NT2/D1 (cell line): Measurements from ENCODE around the gene CLIP4.

Source experiments
- DNase-seq: peaks from one replicate; pipeline ENCODE4 v3.0.0-alpha.2; 2011; ENCODE audit warnings: low read depth, low spot score
- H3K27me3 ChIP-seq: 2 replicates; pipeline ENCODE4 v1.6.0; 2011; ENCODE audit warnings: mild to moderate bottlenecking; ENCODE audit not compliant: insufficient read length, insufficient read depth
- H3K36me3 ChIP-seq: 2 replicates; pipeline ENCODE4 v1.6.1; 2011; ENCODE audit warnings: mild to moderate bottlenecking, low read length, mixed read lengths; ENCODE audit not compliant: insufficient read depth, insufficient read length
- H3K4me1 ChIP-seq: 2 replicates; pipeline ENCODE4 v1.5.1; 2011; ENCODE audit not compliant: insufficient read depth, insufficient read length
- H3K4me3 ChIP-seq: 2 replicates; pipeline ENCODE4 v1.5.1; 2011; ENCODE audit warnings: low read depth; ENCODE audit not compliant: insufficient read length
- H3K9ac ChIP-seq: 2 replicates; pipeline ENCODE4 v1.6.0; 2011; ENCODE audit warnings: low read depth; ENCODE audit not compliant: insufficient read length
- H3K9me3 ChIP-seq: 2 replicates; pipeline ENCODE4 v1.5.1; 2011; ENCODE audit warnings: mild to moderate bottlenecking, low read length; ENCODE audit not compliant: insufficient read depth
- SUZ12 ChIP-seq: IDR thresholded peaks from 2 replicates; pipeline ENCODE4 v1.6.1; 2011; ENCODE audit not compliant: insufficient read length, insufficient read depth; ENCODE audit errors: extremely low read depth
- YY1 ChIP-seq: IDR thresholded peaks from 2 replicates; pipeline ENCODE4 v1.6.1; 2011; ENCODE audit not compliant: insufficient read length, insufficient read depth
- ZNF274 ChIP-seq: IDR thresholded peaks from 2 replicates; pipeline ENCODE4 v1.6.1; 2011; ENCODE audit warnings: mild to moderate bottlenecking, low read depth, low read length

Gene CLIP4

GRCh38 chr2:29215739-29216608, 100.8 kb downstream of the CLIP4 start:
- TF ChIP-seq SUZ12 (no peak), YY1 (no peak), ZNF274 (no peak)
- H3K36me3 ChIP-seq, result no peaks in the 10 kb centered on the region
- no peak overlapping the region for H3K4me3 ChIP-seq
- no peak for DNase-seq
- no peaks in the 10 kb centered on the region for H3K9me3 ChIP-seq
- no peaks in the 10 kb centered on the region for H3K4me1 ChIP-seq
- H3K9ac ChIP-seq, result no peak overlapping the region
- no peaks in the 10 kb centered on the region for H3K27me3 ChIP-seq

- DNase-seq, result no peak
- H3K9ac ChIP-seq, result no peak overlapping the region
- H3K9me3 ChIP-seq, result no peaks in the 10 kb centered on the region
- no peak for TF ChIP-seq ZNF274
- TF ChIP-seq YY1, result no peak
- no peak for TF ChIP-seq SUZ12
- no peaks in the 10 kb centered on the region for H3K27me3 ChIP-seq
- H3K4me3 ChIP-seq, result no peak overlapping the region
- H3K4me1 ChIP-seq, result no peaks in the 10 kb centered on the region
- no peaks in the 10 kb centered on the region for H3K36me3 ChIP-seq
These were observed 101.3 kb downstream of the CLIP4 start for GRCh38 chr2:29216609-29216909.

GRCh38 chr2:29218071-29218470, 102.9 kb downstream of the CLIP4 start:
- Histone ChIP-seq H3K4me3 (no peak overlapping the region), H3K9me3 (no peaks in the 10 kb centered on the region), H3K4me1 (no peaks in the 10 kb centered on the region), H3K27me3 (no peaks in the 10 kb centered on the region), H3K9ac (no peak overlapping the region), H3K36me3 (no peaks in the 10 kb centered on the region)
- no peak for DNase-seq
- TF ChIP-seq SUZ12 (no peak), ZNF274 (no peak), YY1 (no peak)

- DNase-seq, result no peak
- TF ChIP-seq ZNF274 (no peak), YY1 (no peak), SUZ12 (no peak)
- Histone ChIP-seq H3K27me3 (no peaks in the 10 kb centered on the region), H3K4me3 (no peak overlapping the region), H3K9me3 (no peaks in the 10 kb centered on the region), H3K36me3 (no peaks in the 10 kb centered on the region), H3K4me1 (no peaks in the 10 kb centered on the region), H3K9ac (no peak overlapping the region)
These were observed 103.4 kb downstream of the CLIP4 start for GRCh38 chr2:29218550-29219125.

GRCh38 chr2:29219374-29219773, 104.2 kb downstream of the CLIP4 start:
- Histone ChIP-seq H3K9me3 (no peaks in the 10 kb centered on the region), H3K4me3 (no peak overlapping the region), H3K36me3 (no peaks in the 10 kb centered on the region), H3K27me3 (no peaks in the 10 kb centered on the region), H3K4me1 (no peaks in the 10 kb centered on the region), H3K9ac (no peak overlapping the region)
- TF ChIP-seq SUZ12 (no peak), ZNF274 (no peak), YY1 (no peak)
- DNase-seq, result no peak

GRCh38 chr2:29220506-29221270, 105.5 kb downstream of the CLIP4 start:
- no peak overlapping the region for H3K4me3 ChIP-seq
- TF ChIP-seq YY1, result no peak
- TF ChIP-seq ZNF274, result no peak
- no peak for TF ChIP-seq SUZ12
- no peaks in the 10 kb centered on the region for H3K9me3 ChIP-seq
- no peak for DNase-seq
- no peaks in the 10 kb centered on the region for H3K4me1 ChIP-seq
- no peaks in the 10 kb centered on the region for H3K36me3 ChIP-seq
- H3K9ac ChIP-seq, result no peak overlapping the region
- no peaks in the 10 kb centered on the region for H3K27me3 ChIP-seq
